GM18499 (cell line): ENCODE data around the gene STH.

Experiments used
- ATAC-seq: cut with Tn5 transposase; IDR thresholded peaks from one replicate; pipeline ENCODE4 v1.9.1; 2021; ENCODE audit warnings: moderate number of reproducible peaks; ENCODE audit not compliant: insufficient read depth, unreplicated experiment

STH gene

GRCh38 chr17:46023783-46024388 is 24.8 kb downstream of the STH start:
- no peak for ATAC-seq

DNA sequence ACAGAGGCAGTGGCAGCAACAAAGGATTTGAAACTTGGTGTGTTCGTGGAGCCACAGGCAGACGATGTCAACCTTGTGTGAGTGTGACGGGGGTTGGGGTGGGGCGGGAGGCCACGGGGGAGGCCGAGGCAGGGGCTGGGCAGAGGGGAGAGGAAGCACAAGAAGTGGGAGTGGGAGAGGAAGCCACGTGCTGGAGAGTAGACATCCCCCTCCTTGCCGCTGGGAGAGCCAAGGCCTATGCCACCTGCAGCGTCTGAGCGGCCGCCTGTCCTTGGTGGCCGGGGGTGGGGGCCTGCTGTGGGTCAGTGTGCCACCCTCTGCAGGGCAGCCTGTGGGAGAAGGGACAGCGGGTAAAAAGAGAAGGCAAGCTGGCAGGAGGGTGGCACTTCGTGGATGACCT is 25.5 kb downstream of the STH start:
- ATAC-seq = no peak

DNA sequence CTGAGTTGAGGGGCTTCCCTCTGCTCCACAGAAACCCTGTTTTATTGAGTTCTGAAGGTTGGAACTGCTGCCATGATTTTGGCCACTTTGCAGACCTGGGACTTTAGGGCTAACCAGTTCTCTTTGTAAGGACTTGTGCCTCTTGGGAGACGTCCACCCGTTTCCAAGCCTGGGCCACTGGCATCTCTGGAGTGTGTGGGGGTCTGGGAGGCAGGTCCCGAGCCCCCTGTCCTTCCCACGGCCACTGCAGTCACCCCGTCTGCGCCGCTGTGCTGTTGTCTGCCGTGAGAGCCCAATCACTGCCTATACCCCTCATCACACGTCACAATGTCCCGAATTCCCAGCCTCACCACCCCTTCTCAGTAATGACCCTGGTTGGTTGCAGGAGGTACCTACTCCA is 26.0 kb downstream of the STH start:
- no peak for ATAC-seq

DNA sequence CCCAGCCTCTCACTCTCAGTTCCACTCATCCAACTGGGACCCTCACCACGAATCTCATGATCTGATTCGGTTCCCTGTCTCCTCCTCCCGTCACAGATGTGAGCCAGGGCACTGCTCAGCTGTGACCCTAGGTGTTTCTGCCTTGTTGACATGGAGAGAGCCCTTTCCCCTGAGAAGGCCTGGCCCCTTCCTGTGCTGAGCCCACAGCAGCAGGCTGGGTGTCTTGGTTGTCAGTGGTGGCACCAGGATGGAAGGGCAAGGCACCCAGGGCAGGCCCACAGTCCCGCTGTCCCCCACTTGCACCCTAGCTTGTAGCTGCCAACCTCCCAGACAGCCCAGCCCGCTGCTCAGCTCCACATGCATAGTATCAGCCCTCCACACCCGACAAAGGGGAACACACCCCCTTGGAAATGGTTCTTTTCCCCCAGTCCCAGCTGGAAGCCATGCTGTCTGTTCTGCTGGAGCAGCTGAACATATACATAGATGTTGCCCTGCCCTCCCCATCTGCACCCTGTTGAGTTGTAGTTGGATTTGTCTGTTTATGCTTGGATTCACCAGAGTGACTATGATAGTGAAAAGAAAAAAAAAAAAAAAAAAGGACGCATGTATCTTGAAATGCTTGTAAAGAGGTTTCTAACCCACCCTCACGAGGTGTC is 26.6 kb downstream of the STH start:
- no peak for ATAC-seq

GRCh38 chr17:46026166-46027047 is 27.4 kb downstream of the STH start:
- no peak for ATAC-seq

- no peak for ATAC-seq
Observed at GRCh38 chr17:46027048-46027975, 28.3 kb downstream of the STH start.

DNA sequence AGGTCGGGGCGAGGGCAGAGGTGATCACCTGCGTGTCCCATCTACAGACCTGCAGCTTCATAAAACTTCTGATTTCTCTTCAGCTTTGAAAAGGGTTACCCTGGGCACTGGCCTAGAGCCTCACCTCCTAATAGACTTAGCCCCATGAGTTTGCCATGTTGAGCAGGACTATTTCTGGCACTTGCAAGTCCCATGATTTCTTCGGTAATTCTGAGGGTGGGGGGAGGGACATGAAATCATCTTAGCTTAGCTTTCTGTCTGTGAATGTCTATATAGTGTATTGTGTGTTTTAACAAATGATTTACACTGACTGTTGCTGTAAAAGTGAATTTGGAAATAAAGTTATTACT is 28.9 kb downstream of the STH start:
- no peak for ATAC-seq

DNA sequence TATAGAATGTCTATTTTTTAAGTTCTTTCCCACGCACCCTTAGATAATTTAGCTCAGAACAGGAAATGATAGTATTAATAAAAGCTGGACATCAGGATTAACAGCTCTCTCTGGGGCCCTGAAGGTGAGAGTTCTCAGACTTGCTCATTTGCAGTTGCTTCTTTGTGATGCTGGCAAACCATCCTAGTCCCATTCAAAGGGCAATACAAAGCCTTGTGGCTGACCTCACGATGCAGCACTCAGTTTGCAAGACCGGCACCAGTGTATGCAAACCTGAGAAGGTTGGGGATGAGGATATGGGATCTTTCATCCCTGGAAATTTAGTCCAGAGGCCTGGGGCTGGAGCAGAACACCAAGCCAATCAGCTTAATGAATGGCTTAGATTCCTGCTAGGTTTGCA is 29.3 kb downstream of the STH start:
- no peak for ATAC-seq

DNA sequence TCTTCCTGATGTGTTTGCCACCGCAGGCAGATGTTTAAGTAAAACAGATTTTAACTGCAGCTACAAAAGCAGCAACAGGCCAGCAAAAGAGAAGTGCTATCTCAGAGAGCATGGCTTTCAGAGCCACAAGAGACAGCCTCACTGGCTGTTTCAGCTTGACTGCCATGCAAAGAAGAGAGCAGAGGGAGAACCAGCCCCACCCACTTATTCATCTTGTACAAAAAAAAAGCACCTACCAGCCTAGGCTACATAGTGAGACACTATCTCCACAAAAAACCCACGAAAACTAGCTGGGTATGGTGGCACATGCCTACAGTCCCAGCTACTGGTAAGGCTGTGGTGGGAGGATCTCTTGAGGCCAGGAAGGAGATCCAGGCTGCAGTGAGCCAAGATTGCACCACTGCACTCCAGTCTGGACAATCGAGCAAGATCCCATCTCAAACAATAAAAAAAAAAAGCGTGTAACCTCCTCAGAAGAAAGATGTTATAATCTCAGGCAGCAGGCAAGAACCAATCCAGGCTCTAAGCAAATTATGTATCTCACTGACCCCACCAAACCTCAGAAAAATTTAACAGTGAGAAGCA is 30.0 kb downstream of the STH start:
- ATAC-seq = no peak

GRCh38 chr17:46029627-46030026 is 30.6 kb downstream of the STH start:
- no peak for ATAC-seq

DNA sequence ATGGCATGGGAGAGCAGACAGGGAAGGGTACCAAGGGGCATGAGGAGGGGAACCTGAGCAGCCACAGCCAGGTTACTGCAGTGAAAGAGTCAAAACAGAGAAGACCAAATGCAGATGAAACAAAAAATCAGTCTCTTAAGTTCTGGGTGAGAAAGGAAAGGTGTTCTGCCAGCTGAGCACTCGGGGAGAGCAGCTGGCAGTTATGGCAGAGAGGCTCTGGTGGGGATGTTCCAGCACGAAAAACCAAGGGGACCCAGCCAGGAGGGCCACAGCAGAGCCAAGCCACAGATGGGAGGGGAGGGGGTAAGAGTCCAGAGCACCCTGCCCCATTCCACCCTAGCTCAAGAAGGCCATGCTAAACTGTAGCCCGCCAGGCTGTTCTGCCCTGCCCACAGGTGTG is 31.7 kb downstream of the STH start:
- no peak for ATAC-seq

DNA sequence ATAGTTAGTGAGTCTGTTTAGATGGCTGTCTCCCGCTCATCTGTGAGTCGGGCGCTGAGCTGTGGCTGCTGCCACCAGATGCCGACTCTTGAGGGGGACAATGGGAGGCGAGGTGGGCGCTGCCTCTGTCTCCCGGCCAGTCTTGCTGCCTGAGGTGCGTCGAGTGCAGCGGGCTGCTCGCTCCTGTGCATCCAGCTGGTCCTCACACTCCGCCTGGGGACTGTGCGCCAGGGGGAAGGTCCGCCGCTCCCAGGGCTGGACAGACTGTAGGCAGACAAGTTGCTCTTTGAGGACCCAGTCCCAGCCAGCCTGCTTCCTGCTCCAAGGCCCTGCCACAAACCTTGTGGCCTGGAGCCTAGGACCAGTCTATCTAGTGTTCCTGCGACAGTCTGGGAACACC is 32.4 kb downstream of the STH start:
- ATAC-seq = no peak

DNA sequence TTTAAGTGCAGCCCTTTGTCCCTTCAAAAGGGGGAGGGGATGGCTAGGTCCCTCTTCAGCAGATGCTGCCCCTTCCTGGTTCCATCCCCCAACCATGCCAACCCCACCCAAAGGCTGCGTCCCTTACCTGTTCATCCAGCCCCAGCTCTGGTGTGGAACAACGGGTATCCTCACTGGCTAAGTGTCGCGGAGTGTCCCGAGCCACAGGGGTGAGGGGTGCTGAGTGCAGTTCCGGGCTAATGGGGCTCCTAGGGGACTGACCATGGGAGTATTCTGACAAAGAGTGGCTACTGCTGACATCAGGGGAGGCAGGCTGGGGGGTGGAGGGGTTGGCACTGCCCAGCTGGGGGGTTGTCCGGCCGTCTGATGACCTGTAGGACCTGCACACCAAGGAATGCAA is 32.9 kb downstream of the STH start:
- no peak for ATAC-seq

DNA sequence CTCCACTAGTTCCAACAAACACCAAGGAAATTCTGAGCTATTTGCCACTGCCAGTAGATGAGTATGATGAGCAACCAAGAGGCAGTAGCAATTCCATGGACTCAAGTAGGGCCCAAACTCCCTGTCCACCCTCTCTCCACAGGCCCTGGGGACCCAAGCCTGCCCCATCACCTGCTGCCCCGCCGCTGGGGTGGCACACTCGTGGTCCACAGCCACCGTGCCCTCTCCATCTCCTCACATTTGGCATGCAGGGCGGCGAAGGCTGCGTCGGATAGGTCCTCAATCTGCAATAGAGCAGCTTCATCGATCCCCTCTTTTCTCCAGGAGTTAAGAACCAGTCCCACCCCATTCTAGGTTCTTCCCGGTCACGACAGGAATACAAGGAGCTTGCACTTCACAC is 33.9 kb downstream of the STH start:
- no peak for ATAC-seq

DNA sequence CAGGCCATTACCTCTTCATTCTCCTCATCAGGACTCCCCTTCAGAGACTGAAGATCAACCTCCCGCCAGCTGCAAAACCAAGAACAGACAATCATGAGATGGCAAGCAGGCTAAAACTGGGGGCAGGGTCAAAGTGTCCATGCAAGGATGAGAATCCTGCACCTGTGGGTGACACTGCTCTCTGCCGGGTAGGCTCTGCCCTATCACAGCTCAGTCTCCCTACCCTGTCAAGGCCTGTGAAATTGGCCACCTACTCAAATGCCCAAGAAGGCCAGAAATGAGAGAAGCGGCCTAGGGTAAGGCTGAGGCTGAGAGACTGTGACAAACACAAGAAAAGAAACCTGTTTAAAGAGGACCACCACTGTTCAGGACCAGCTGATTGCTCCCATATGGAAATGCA is 34.3 kb downstream of the STH start:
- no peak for ATAC-seq

GRCh38 chr17:46035112-46035818 is 36.2 kb downstream of the STH start:
- no peak for ATAC-seq

DNA sequence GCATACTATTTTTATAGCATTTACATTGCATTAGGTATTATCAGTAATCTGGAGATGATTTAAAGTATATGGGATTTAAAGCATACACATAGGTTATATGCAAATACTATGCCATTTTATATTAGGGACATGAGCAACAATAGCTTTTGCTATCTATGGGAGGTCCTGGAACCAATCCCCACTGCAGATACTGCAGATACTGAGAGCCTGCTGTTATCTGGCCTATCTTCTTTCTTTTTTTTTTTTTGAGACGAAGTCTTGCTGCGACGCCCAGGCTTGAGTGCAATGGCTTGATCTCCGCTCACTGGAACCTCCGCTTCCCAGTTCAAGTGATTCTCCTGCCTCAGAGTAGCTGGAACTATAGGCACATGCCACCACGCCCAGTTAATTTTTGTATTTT is 37.4 kb downstream of the STH start:
- ATAC-seq = no peak

- no peak for ATAC-seq
Observed at GRCh38 chr17:46037722-46038255, 38.7 kb downstream of the STH start.

DNA sequence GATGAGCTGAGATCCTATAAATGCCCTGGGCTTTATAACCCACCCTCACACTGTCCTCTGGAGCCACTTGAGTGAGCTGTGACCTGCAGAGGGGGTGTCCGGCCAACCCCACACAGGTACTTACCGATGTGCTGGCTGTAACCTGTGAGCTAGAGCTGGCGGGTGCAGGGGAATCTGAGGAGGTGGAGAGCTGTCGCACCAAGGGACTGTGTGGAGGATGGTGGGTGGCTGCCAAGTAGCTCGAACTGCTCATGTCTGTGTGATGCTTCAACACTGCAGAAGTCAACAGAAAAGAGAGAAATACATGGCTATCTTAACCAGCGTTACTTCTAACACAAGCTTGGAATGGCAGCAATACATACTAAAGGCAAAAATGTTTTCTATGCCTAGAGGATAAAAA is 39.4 kb downstream of the STH start:
- no peak for ATAC-seq
